ENCODE measurements around the gene C1orf50. TPM values are rescaled to one million over a fixed set of nuclear protein-coding genes. Genes with fewer than 3 reads are reported as not detected.

Gene C1orf50
- total and polyA plus RNA-seq, 2 donors (not counting 3 experiments of a cell fraction or from before 2014, with no cell fraction given), result 4.8 to 7.4 TPM

- ChIA-PET CTCF (interaction anchor here (0.6 to 1.8 kb wide), 3 partner anchors 11 to 157 kb away, joined by 3 to 7 read pairs (median 5); no protein-coding TSS in a partner anchor), POLR2A (no interaction called here)
- Histone ChIP-seq H3K79me2 (ENCODE audit: control insufficient read depth, insufficient read depth, low read length) (no peaks in the 10 kb centered on the region), H3K27ac (ENCODE audit: insufficient read depth, low read depth, low read length) (no peak overlapping the region), H3K4me3 (replicated peaks in 1 of 3; ENCODE audit: insufficient read depth in 1 of 3, low read depth in 1 of 3, low read length in 3 of 3) (no peak overlapping the region), H3K27me3 (ENCODE audit: control insufficient read depth in 2 of 2, insufficient read depth in 2 of 2, low read length in 2 of 2) (no peaks in the 10 kb centered on the region), H2AFZ (ENCODE audit: low read depth, low read length) (no peak overlapping the region), H3K9me3 (replicated peaks; ENCODE audit: control insufficient read depth, insufficient read depth, low read length) (no peaks in the 10 kb centered on the region), H3K4me2 (ENCODE audit: insufficient read depth, low read length) (no peak overlapping the region), H3K9me1 (replicated peaks; ENCODE audit: control insufficient read depth, extremely low read depth, insufficient read depth, low read length) (no peaks in the 10 kb centered on the region), H3K4me1 (ENCODE audit: control insufficient read depth, extremely low read depth, insufficient read depth, low read length) (no peaks in the 10 kb centered on the region), H3K36me3 (ENCODE audit: control insufficient read depth in 2 of 2, extremely low read depth in 1 of 2, insufficient read depth in 2 of 2, low read length in 2 of 2) (no peaks in the 10 kb centered on the region), H4K20me1 (replicated peaks; ENCODE audit: control insufficient read depth, extremely low read depth, insufficient read depth, low read length) (no peaks in the 10 kb centered on the region), H3K9ac (replicated peaks; ENCODE audit: extremely low read depth, insufficient read depth, low read length) (no peak overlapping the region)
- FAIRE-seq (no peak), DNase-seq (ENCODE audit: low read depth, low spot score) (no peak)
- no TSS peak for BruUV-seq (replicated peaks)
- dilution Hi-C loops (cut with MboI; ENCODE audit: extremely low pct_ligation_motif_present, low sequenced_read_pairs), result no loop called here
- TF ChIP-seq POLR2AphosphoS5 (IDR thresholded peaks at IDR 0.05; ENCODE audit: insufficient read depth, low read depth, low read length), result no peak
- TF ChIP-seq JUN (IDR thresholded peaks at IDR 0.05; ENCODE audit: borderline replicate concordance, insufficient read depth, insufficient read length, low read depth), result no peak
- TF ChIP-seq POLR2A (IDR thresholded peaks at IDR 0.05; ENCODE audit: low read depth, low read length), result no peak
- TF ChIP-seq MYC (IDR thresholded peaks at IDR 0.05; ENCODE audit: low read depth, low read length), result no peak
- TF ChIP-seq FOS (IDR thresholded peaks at IDR 0.05; ENCODE audit: borderline replicate concordance, insufficient read depth, low read length), result no peak
- no peak for TF ChIP-seq EZH2 (IDR thresholded peaks at IDR 0.05; ENCODE audit: borderline replicate concordance, low read depth, low read length, severe bottlenecking)
- TF ChIP-seq, protein P1, sequence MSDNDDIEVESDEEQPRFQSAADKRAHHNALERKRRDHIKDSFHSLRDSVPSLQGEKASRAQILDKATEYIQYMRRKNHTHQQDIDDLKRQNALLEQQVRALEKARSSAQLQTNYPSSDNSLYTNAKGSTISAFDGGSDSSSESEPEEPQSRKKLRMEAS (IDR thresholded peaks at IDR 0.05; ENCODE audit: insufficient read depth, insufficient read length), result no peak
- TF ChIP-seq, protein P2, sequence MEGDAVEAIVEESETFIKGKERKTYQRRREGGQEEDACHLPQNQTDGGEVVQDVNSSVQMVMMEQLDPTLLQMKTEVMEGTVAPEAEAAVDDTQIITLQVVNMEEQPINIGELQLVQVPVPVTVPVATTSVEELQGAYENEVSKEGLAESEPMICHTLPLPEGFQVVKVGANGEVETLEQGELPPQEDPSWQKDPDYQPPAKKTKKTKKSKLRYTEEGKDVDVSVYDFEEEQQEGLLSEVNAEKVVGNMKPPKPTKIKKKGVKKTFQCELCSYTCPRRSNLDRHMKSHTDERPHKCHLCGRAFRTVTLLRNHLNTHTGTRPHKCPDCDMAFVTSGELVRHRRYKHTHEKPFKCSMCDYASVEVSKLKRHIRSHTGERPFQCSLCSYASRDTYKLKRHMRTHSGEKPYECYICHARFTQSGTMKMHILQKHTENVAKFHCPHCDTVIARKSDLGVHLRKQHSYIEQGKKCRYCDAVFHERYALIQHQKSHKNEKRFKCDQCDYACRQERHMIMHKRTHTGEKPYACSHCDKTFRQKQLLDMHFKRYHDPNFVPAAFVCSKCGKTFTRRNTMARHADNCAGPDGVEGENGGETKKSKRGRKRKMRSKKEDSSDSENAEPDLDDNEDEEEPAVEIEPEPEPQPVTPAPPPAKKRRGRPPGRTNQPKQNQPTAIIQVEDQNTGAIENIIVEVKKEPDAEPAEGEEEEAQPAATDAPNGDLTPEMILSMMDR (IDR thresholded peaks at IDR 0.05; ENCODE audit: extremely low read depth in 1 of 2, insufficient read depth in 1 of 2, low read depth in 1 of 2, low read length in 2 of 2), result no peak
- no peak for TF ChIP-seq GATA2 (IDR thresholded peaks at IDR 0.05; ENCODE audit: insufficient read depth, insufficient read length, low read depth, low read length)
- intact Hi-C loops (cut with micrococcal nuclease), result no loop called here
Observed at GRCh38 chr1:42735056-42735455, 32.0 kb upstream of the C1orf50 start.

Measured in endothelial cell of umbilical vein (primary cell).